Skeletal muscle satellite cell (primary cell): Measurements from ENCODE around the gene HCN2.
"Not testable (repeated sequence)": the region's sequence is repeated elsewhere in the genome, so short reads cannot be mapped to it uniquely, and the experiment has no call there.

ENCODE experiments used
- H3K27me3 ChIP-seq: 2 replicates; pipeline ENCODE4 v1.7.0; 2013; ENCODE audit warnings: low read length; ENCODE audit not compliant: control insufficient read depth, insufficient read depth
- H3K36me3 ChIP-seq: 2 replicates; pipeline ENCODE4 v1.7.0; 2013; ENCODE audit warnings: mild to moderate bottlenecking, control low read depth, low read length; ENCODE audit not compliant: insufficient read depth
- H3K4me1 ChIP-seq: 2 replicates; pipeline ENCODE4 v1.7.0; 2013; ENCODE audit warnings: low read length; ENCODE audit not compliant: control insufficient read depth, insufficient read depth
- H3K4me2 ChIP-seq: 2 replicates; pipeline ENCODE4 v1.7.0; 2013; ENCODE audit warnings: mild to moderate bottlenecking, low read length
- H3K4me3 ChIP-seq: 2 replicates; pipeline ENCODE4 v1.7.0; 2013; ENCODE audit warnings: low read length
- H3K9ac ChIP-seq: 2 replicates; pipeline ENCODE4 v1.7.0; 2013; ENCODE audit warnings: mild to moderate bottlenecking, low read depth, low read length, moderate library complexity
- H3K9me3 ChIP-seq: replicated peaks from 2 replicates; pipeline ENCODE4 v1.7.0; 2013; ENCODE audit warnings: mild to moderate bottlenecking, control low read depth, low read length

The HCN2 gene

DNA sequence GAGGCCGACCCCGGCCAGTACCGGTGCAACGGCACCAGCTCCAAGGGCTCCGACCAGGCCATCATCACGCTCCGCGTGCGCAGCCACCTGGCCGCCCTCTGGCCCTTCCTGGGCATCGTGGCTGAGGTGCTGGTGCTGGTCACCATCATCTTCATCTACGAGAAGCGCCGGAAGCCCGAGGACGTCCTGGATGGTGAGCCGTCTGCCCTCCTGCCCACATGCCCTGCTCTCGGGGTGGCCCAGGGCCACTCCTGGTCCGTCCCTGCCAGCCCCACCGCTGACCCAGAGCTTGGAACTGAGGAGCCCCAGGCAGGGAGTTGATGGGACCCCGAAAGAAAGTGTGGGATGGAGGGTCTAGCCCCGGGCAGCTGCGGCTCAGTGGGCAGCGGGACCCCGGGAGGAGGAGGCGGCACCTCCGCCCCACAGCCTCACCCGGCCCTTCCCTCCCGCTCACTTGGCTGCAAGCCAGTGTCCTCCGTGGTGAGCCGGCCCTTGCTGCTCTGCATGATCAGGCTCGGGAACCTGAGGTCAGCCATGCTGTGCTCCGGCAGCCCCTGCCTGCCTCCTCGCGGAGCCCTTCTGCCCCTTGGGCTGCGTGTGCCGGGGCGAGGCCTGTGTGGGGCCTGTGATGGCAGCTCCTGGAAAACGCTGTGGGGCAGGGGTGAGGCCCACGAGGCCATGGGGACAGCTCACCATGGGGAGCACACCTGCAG lies 8.1 kb upstream of the HCN2 start:
- H3K27me3 ChIP-seq, result no peaks in the 10 kb centered on the region
- H3K4me1 ChIP-seq, result peaks cover 28% of the 10 kb centered on the region
- no peak overlapping the region for H3K4me2 ChIP-seq
- H3K4me3 ChIP-seq, result no peak overlapping the region
- no peaks in the 10 kb centered on the region for H3K9me3 ChIP-seq
- H3K9ac ChIP-seq, result no peak overlapping the region
- H3K36me3 ChIP-seq, result peaks cover 35% of the 10 kb centered on the region

DNA sequence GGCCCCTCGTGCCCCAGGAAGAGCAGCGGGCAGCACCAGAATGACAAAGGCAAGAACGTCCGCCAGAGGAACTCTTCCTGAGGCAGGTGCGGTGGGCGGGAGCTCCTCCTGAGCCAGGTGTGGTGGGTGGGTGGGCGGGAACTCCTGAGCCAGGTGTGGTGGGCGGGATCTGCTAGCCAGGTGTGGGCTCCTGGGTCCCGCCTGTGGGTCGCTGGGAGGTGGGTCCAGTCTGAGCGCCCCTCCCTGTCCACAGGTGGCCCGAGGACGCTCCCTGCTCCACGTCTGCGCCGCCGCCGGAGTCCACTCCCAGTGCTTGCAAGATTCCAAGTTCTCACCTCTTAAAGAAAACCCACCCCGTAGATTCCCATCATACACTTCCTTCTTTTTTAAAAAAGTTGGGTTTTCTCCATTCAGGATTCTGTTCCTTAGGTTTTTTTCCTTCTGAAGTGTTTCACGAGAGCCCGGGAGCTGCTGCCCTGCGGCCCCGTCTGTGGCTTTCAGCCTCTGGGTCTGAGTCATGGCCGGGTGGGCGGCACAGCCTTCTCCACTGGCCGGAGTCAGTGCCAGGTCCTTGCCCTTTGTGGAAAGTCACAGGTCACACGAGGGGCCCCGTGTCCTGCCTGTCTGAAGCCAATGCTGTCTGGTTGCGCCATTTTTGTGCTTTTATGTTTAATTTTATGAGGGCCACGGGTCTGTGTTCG lies 7.0 kb upstream of the HCN2 start:
- no peaks in the 10 kb centered on the region for H3K9me3 ChIP-seq
- H3K9ac ChIP-seq, result no peak overlapping the region
- H3K4me1 ChIP-seq, result peaks cover 23% of the 10 kb centered on the region
- H3K27me3 ChIP-seq, result no peaks in the 10 kb centered on the region
- H3K36me3 ChIP-seq, result peaks cover 31% of the 10 kb centered on the region
- H3K4me2 ChIP-seq, result no peak overlapping the region
- H3K4me3 ChIP-seq, result no peak overlapping the region

GRCh38 chr19:583198-583967 lies 6.3 kb upstream of the HCN2 start:
- Histone ChIP-seq H3K9me3 (no peaks in the 10 kb centered on the region), H3K4me2 (no peak overlapping the region), H3K9ac (no peak overlapping the region), H3K4me3 (no peak overlapping the region), H3K4me1 (peaks cover 30% of the 10 kb centered on the region), H3K27me3 (peaks cover 2% of the 10 kb centered on the region), H3K36me3 (peaks cover 25% of the 10 kb centered on the region)

DNA sequence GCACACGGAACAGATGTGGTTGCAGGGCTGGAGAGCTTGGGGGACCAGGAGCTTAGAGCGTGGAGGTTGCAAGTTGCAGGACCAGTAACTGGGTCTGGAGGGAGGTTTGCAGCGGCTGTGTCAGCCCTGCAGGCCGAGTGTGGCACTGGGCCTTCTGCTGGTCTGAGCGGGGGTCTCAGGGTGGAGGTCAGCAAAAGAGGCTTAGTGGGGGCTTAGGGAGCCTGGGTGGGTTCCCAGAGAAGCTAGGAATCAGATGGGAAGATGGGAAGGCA lies 5.8 kb upstream of the HCN2 start:
- peaks cover 36% of the 10 kb centered on the region for H3K4me1 ChIP-seq

DNA sequence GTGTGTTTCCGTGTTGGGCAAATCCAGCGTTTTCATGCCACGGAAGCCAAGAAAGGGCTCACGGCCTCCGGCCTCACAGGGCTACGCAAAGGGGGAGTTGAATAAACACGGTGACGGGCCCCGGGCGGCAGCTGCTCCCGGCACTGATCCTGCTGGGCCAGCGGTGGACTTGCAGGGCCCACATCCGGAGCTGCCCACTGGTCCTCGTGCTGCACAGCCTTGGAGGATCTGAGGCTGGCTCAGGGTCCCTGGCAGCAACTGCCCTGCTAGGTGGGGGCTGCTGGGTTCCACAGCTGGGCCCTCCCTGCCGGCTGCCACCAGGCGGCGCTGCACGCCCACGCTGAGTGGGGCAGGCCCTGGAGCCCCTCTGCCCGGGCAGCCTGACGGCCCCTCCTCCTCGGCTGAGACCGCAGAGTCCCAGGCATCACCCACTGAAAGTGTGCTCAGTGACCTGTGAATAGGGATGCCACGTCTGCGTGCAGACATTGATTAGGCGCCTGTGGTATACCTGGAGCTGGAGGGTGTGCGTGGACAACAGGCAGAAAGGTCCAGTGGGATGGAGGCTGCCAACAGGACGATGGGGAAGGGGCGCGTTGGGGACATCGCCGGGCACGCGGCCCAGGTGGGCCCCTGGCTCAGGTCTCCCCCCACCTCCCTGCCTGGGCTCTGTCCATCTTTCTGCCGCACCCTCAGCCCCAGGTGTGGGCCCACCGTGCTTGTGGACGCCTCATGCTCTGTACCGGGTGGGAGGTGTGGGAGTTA lies 5.3 kb upstream of the HCN2 start:
- Histone ChIP-seq H3K9me3 (no peaks in the 10 kb centered on the region), H3K36me3 (peaks cover 25% of the 10 kb centered on the region), H3K9ac (no peak overlapping the region), H3K4me2 (no peak overlapping the region), H3K4me1 (peaks cover 36% of the 10 kb centered on the region), H3K4me3 (no peak overlapping the region), H3K27me3 (peaks cover 13% of the 10 kb centered on the region)

More for the DNA sequence above, 5.8 kb upstream of the HCN2 start:
- no peak overlapping the region for H3K4me2 ChIP-seq
- H3K27me3 ChIP-seq, result peaks cover 7% of the 10 kb centered on the region
- H3K9ac ChIP-seq, result no peak overlapping the region
- peaks cover 25% of the 10 kb centered on the region for H3K36me3 ChIP-seq
- no peak overlapping the region for H3K4me3 ChIP-seq
- no peaks in the 10 kb centered on the region for H3K9me3 ChIP-seq

DNA sequence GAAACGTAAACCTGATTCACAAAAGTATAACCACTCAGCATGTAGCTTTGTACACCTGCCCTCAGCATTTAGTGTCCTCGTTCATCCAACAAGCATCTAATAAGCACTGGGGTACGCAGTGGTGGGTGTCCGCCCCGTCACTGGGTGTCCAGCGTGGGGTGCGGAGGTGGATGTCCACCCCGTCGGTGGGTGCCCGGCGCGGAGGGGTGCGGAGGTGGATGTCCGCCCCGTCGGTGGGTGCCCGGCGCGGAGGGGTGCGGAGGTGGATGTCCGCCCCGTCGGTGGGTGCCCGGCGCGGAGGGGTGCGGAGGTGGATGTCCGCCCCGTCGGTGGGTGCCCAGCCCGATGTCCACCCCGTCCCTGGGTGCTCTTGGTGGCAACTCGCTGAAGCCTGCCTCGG lies 4.5 kb upstream of the HCN2 start:
- Histone ChIP-seq H3K36me3 (peaks cover 25% of the 10 kb centered on the region), H3K27me3 (peaks cover 13% of the 10 kb centered on the region), H3K4me1 (peaks cover 37% of the 10 kb centered on the region)
- not testable (repeated sequence) for H3K4me2 ChIP-seq, H3K4me3 ChIP-seq, H3K9me3 ChIP-seq, H3K9ac ChIP-seq

DNA sequence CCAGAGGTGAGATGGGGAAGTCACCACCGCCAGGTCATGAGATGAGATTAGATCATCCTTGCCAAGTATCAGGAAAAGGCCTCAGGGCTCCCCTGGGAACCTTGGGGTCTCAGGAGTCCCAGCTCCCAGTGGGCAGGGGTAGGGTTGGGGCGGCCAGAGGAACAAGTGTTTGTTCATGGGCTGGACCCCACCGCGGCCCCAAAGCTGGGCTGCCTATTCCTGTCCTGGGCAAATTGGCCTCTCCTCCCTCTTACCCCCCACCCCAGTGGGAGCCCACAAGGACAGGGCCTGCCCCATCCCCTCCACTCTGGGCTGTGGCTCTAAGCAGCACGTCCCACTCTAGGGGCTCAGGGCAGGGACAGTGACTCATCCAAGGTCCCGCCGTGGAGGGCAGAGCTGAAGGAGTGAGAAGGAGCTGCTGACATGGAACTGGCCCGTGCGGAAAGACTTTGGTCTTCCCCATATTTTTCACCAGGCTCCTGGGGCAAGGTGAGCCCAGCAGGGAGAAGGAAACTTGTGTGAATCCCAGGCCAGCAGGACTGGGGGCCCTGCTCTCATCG lies 4.0 kb upstream of the HCN2 start:
- Histone ChIP-seq H3K4me1 (peaks cover 42% of the 10 kb centered on the region), H3K9me3 (no peaks in the 10 kb centered on the region), H3K36me3 (peaks cover 25% of the 10 kb centered on the region), H3K4me3 (no peak overlapping the region), H3K27me3 (peaks cover 13% of the 10 kb centered on the region), H3K4me2 (no peak overlapping the region), H3K9ac (no peak overlapping the region)

- Histone ChIP-seq H3K4me3 (no peak overlapping the region), H3K4me1 (peaks cover 36% of the 10 kb centered on the region)
Observed at GRCh38 chr19:588093-588740, 1.5 kb upstream of the HCN2 start.

GRCh38 chr19:588741-589692 lies 664 bp upstream of the HCN2 start:
- Histone ChIP-seq H3K36me3 (no peaks in the 10 kb centered on the region), H3K9ac (no peak overlapping the region), H3K27me3 (peaks cover 38% of the 10 kb centered on the region), H3K4me2 (peak overlapping the region; percentile 61), H3K4me1 (peaks cover 29% of the 10 kb centered on the region), H3K9me3 (no peaks in the 10 kb centered on the region), H3K4me3 (no peak overlapping the region)

More at GRCh38 chr19:588093-588740, 1.5 kb upstream of the HCN2 start:
- Histone ChIP-seq H3K9ac (no peak overlapping the region), H3K9me3 (no peaks in the 10 kb centered on the region), H3K27me3 (peaks cover 32% of the 10 kb centered on the region), H3K36me3 (peaks cover 7% of the 10 kb centered on the region), H3K4me2 (peak overlapping the region; percentile 61)

DNA sequence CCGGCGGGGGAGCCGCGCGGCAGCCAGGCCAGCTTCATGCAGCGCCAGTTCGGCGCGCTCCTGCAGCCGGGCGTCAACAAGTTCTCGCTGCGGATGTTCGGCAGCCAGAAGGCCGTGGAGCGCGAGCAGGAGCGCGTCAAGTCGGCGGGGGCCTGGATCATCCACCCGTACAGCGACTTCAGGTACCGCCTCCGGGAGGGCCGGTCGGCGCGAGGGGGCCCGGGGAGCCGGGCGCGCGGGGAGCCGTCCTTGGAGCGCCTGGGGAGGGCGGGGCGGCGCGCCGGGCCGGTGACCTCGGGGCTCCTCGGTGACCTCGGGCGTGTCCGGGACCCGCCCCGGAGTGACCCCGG lies 690 bp downstream of the HCN2 start:
- Histone ChIP-seq H3K4me3 (peak overlapping the region; percentile 55), H3K36me3 (no peaks in the 10 kb centered on the region), H3K9ac (no peak overlapping the region), H3K9me3 (no peaks in the 10 kb centered on the region), H3K4me1 (peaks cover 26% of the 10 kb centered on the region), H3K4me2 (peak overlapping the region; percentile 69), H3K27me3 (peaks cover 46% of the 10 kb centered on the region)
